Esophagus squamous epithelium (tissue), 5 donors: ENCODE results near the gene PRR36. TPM values are rescaled to one million over a fixed set of nuclear protein-coding genes. Genes with fewer than 3 reads are reported as not detected.
A peak's percentile ranks its signal among the peaks of the same experiment; 100 is the strongest.

Experiments used
- DNase-seq: peaks from one replicate; lab custom pipeline; 2025; lab: John Stamatoyannopoulos, UW
- H3K27ac ChIP-seq, 4 donors: fragments of 200-600 bp; sonication (generic); one replicate each; pipeline ENCODE4 v1.5.1; 2016 to 2019; ENCODE audit warnings: mild to moderate bottlenecking in 1 of 4
- H3K27me3 ChIP-seq, 4 donors: fragments of 200-600 bp; sonication (generic); 1 replicate in 3 of 4; 2 replicates in 1 of 4; pipeline versions ENCODE4 v1.5.1 to v1.6.0; 2017 to 2021; ENCODE audit warnings: antibody characterized with exemption in 1 of 4
- H3K36me3 ChIP-seq, 3 donors: fragments of 200-600 bp; sonication (generic); one replicate each; pipeline ENCODE4 v1.5.1; 2016 to 2019
- H3K4me1 ChIP-seq, 3 donors: fragments of 200-600 bp; sonication (generic); one replicate each; pipeline ENCODE4 v1.5.1; 2017 to 2019
- H3K4me3 ChIP-seq, 4 donors: fragments of 200-600 bp; sonication (generic); 1 replicate in 3 of 4; 2 replicates in 1 of 4; pipeline ENCODE4 v1.5.1; 2016 to 2019; ENCODE audit warnings: mild to moderate bottlenecking in 2 of 4, moderate library complexity in 1 of 4
- H3K9me3 ChIP-seq, 3 donors: fragments of 200-600 bp; sonication (generic); one replicate each; pipeline ENCODE4 v1.5.1; 2016 to 2019
- POLR2A ChIP-seq, 4 donors: fragments of 450-650 bp; IDR thresholded peaks; one replicate each; pipeline ENCODE4 v1.6.1; 2017; ENCODE audit warnings: antibody characterized with exemption in 4 of 4, mild to moderate bottlenecking in 4 of 4, moderate library complexity in 3 of 4
- WGBS, 2 donors: methylation state at CpG; one replicate each; pipeline ENCODE4 v1.1.5; 2018; 5-methylcytosine and 5-hydroxymethylcytosine counted together
- intact Hi-C: fragments of 100-400 bp; cut with DNase I; formaldehyde crosslinking; loops from one replicate; pipeline ENCODE4 v1.15.0; 2022
- total RNA-seq, 4 donors: library from RNA; depleted of rRNA; stranded (reverse); fragments of >200 nt; gene quantifications; one replicate each; pipeline ENCODE4 v1.1.0, GENCODE V29; 2016
- TF ChIP-seq, protein P1 (sequence below), 6 experiments: fragments of 450-650 bp in 4 of 6; fragments of 200-600 bp in 2 of 6; sonication (generic) in 2 of 6; IDR thresholded peaks; one replicate each; pipeline ENCODE4 v1.5.1; 2016 to 2019; ENCODE audit warnings: antibody characterized with exemption in 6 of 6, mild to moderate bottlenecking in 4 of 6, moderate library complexity in 4 of 6
- donor health status: DM: yes; HTN: yes; CAD: no.

Gene PRR36
- total RNA-seq, 4 donors from 2014 or later: 0.35 to 0.57 TPM; not detected in 2

DNA sequence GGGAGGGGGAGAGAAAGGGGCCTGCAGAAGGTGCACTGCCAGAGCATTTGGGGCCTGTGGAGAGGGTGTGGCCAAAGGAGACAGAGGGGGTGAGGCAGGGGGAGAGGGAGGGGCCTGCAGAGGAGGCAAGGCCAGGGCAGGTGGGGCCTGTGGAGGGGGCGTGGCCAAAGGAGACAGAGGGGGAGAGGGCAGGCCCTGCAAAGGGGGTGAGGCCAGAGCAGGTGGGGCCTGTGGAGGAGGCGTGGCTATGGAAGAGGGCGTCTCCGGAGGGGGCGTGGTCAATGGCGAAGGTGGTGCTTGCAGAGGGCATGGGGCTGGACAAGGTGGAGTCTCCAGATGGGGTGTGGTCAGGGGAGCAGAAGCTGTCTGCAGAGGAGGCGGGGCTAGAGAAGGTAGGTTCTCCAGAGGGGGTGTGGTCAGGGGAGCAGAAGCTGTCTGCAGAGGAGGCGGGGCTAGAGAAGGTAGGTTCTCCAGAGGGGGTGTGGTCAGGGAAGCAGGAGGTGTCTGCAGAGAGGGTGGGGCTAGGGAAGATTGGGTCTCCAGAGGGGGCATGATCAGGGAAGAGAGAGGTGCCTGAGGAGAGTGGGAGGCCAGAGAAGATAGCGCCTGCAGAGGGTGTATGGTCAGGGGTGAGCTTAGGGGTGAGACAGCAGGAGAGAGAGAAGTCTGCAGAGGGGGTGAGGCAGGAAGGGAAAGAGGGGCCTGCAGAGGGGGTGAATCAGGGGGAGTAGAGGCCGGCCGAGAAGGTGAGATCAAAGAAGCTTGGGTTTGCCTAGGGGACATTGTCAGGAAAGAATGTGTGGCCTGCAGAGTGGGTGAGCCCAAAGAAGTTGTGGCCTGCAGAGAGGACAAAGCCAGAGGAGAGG lies 3.4 kb downstream of the PRR36 start:
- peaks cover 11 to 68% (median 21%) of the 10 kb centered on the region in 4 donors for H3K27me3 ChIP-seq
- DNase-seq: no peak
- TF ChIP-seq POLR2A (IDR thresholded peaks at IDR 0.05): no peak
- TF ChIP-seq, protein P1, sequence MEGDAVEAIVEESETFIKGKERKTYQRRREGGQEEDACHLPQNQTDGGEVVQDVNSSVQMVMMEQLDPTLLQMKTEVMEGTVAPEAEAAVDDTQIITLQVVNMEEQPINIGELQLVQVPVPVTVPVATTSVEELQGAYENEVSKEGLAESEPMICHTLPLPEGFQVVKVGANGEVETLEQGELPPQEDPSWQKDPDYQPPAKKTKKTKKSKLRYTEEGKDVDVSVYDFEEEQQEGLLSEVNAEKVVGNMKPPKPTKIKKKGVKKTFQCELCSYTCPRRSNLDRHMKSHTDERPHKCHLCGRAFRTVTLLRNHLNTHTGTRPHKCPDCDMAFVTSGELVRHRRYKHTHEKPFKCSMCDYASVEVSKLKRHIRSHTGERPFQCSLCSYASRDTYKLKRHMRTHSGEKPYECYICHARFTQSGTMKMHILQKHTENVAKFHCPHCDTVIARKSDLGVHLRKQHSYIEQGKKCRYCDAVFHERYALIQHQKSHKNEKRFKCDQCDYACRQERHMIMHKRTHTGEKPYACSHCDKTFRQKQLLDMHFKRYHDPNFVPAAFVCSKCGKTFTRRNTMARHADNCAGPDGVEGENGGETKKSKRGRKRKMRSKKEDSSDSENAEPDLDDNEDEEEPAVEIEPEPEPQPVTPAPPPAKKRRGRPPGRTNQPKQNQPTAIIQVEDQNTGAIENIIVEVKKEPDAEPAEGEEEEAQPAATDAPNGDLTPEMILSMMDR (IDR thresholded peaks at IDR 0.05): no peak
- H3K4me1 ChIP-seq: peaks cover 29 to 84% (median 41%) of the 10 kb centered on the region in 3 donors
- intact Hi-C loops: no loop called here
- H3K27ac ChIP-seq: peak overlapping the region in 2 of 4 donors; percentile 4 to 58
- no peaks in the 10 kb centered on the region for H3K36me3 ChIP-seq
- H3K9me3 ChIP-seq: no peaks in the 10 kb centered on the region
- no peak overlapping the region for H3K4me3 ChIP-seq
- WGBS, 2 donors: 51 to 52% methylated on average over 11 of the region's 11 CpGs

DNA sequence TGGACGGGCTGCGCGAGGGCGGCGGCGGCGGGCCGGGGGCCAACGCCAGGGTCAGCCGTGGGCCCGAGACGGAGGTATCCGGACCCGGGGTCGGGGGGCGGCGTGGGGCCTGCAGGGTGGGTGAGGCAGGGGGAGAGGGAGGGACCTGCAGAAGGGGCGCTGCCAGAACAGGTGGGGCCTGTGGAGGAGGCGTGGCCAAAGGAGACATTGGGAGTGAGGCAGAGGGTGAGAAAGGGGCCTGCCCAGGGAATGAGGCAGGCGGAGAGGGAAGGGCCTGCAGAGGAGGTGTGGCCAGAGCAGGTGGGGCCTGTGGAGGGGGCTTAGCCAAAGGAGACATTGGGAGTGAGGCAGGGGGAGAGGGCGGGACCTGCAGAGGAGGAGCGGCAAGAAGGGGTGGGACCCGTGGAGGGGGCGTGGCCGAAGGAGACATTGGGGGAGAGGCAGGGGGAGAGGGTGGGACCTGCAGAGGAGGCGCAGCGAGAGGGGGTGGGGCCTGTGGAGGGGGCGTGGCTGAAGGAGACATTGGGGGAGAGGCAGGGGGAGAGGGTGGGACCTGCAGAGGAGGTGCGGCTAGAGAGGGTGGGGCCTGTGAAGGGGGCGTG lies 4.2 kb downstream of the PRR36 start:
- H3K4me3 ChIP-seq: peak overlapping the region; percentile 39 to 64 (median 52)
- no peaks in the 10 kb centered on the region for H3K9me3 ChIP-seq
- TF ChIP-seq POLR2A (IDR thresholded peaks at IDR 0.05): no peak
- TF ChIP-seq, protein P1 (IDR thresholded peaks at IDR 0.05): no peak
- peak overlapping the region; percentile 72 to 86 (median 82) for H3K27ac ChIP-seq
- peaks cover 32 to 92% (median 41%) of the 10 kb centered on the region in 3 donors for H3K4me1 ChIP-seq
- H3K36me3 ChIP-seq: no peaks in the 10 kb centered on the region
- intact Hi-C loops: no loop called here
- 16 to 33% methylated on average over 9 to 16 of the region's 30 CpGs for WGBS, 2 donors
- no peak for DNase-seq
- H3K27me3 ChIP-seq: peaks cover 11 to 68% (median 21%) of the 10 kb centered on the region in 4 donors

DNA sequence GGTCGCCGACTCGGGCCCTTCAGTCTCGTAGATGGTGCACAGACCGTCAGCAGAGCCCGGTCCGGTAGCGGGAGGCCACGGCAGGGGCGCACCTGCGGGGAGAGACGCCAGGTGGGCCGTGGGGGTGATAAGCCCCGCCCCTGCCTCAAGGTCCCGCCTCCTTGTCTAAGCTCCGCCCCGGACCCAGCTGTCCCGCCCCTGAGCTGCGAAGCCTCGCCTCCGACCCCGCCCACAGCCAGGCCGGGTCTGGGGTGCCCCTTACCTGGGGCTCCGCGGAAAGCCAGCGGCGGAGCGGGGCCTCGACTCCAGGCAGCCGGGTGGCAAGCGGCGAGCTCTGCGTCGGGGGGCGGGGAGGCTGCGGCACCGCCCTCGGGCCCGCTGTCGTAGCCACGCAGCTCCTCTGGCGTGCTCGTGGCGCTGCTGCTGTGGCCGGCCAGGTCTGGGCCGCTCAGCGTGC lies 4.7 kb downstream of the PRR36 start:
- DNase-seq: no peak
- intact Hi-C loops: no loop called here

DNA sequence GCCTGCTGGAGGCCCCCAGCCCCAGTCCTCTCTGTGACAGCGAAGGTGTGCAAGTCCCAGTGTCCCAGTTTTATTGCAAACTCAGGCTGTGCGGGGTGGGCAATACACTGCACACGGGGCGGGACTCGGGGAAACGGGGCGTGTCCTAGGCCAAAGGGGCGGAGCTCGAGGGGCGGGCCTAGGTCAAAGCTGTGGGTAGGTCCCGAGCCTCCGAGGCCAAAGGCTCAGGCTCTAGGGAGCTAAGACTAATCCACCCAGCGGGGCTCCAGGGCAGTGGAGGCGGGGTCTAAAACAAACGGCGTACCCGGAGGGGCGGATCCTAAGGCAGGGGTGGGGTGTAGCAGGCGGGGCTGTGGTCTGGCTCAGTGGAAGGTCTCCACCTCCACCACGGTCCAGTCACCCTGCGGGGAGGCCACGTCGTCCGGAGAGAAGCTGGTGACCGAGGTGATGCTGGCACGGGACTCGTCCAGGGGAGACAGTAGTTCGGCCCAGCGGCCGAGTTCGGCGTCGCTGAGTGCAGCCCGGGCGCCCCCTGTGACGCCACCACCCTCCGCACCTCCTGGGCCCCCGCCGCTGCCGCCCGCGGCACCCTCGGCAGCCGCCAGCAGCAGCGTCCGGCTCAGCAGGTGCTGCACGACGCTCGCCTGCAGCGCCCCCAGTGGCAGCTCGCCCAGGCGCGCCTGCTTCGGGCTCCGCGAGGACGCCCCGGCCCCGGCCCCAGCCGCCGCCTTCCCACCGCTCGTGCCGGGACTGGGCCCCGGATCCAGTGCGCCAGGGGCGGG lies 5.3 kb downstream of the PRR36 start:
- Histone ChIP-seq H3K36me3 (no peaks in the 10 kb centered on the region), H3K9me3 (no peaks in the 10 kb centered on the region), H3K4me3 (peak overlapping the region; percentile 39 to 64 (median 52)), H3K4me1 (peaks cover 30 to 91% (median 34%) of the 10 kb centered on the region in 3 donors), H3K27me3 (peaks cover 8 to 68% (median 15%) of the 10 kb centered on the region in 4 donors), H3K27ac (peak overlapping the region; percentile 72 to 86 (median 82))
- WGBS, 2 donors: 0% methylated on average over 6 to 7 of the region's 67 CpGs
- DNase-seq: no peak
- intact Hi-C loops: no loop called here
- TF ChIP-seq POLR2A (IDR thresholded peaks at IDR 0.05): no peak
- TF ChIP-seq, protein P1 (IDR thresholded peaks at IDR 0.05): peak; percentile 60 to 96 (median 90)

More for the DNA sequence above, 4.7 kb downstream of the PRR36 start:
- Histone ChIP-seq H3K4me1 (peaks cover 32 to 92% (median 40%) of the 10 kb centered on the region in 3 donors), H3K9me3 (no peaks in the 10 kb centered on the region), H3K27me3 (peaks cover 9 to 68% (median 18%) of the 10 kb centered on the region in 4 donors), H3K27ac (peak overlapping the region; percentile 72 to 86 (median 82)), H3K36me3 (no peaks in the 10 kb centered on the region), H3K4me3 (peak overlapping the region; percentile 39 to 64 (median 52))
- WGBS, 2 donors: no CpG with 5 or more reads among the region's 47 CpGs
- no peak for TF ChIP-seq POLR2A (IDR thresholded peaks at IDR 0.05)
- TF ChIP-seq, protein P1 (IDR thresholded peaks at IDR 0.05): peak in 1 of 6 experiments; percentile 10
